GM19395 (cell line): ENCODE results near the gene C11orf58.

Source experiments
- ATAC-seq: cut with Tn5 transposase; IDR thresholded peaks from one replicate; pipeline ENCODE4 v1.9.1; 2021; ENCODE audit warnings: mild to moderate bottlenecking, moderate library complexity; ENCODE audit not compliant: unreplicated experiment

Gene C11orf58

DNA sequence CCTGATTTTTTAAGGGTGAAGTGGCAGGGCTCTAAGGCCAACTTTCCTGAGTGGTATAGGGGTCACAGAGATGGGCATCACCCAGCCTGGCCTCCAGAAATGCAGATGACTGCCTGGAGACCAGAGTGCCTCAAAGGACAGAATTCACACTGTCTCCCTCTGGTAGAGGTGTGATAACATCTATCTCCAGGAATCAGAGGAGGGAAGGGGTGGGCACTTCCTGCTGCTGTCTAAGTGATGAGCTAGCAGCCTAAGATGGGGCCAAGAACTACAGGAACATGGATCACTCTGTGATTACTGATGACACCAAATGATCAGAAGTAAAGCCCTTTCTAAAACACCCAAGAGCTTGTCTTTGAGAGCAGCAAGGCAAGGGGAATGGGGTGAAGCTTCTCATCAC, 61.9 kb downstream of the C11orf58 start:
- ATAC-seq, result no peak

DNA sequence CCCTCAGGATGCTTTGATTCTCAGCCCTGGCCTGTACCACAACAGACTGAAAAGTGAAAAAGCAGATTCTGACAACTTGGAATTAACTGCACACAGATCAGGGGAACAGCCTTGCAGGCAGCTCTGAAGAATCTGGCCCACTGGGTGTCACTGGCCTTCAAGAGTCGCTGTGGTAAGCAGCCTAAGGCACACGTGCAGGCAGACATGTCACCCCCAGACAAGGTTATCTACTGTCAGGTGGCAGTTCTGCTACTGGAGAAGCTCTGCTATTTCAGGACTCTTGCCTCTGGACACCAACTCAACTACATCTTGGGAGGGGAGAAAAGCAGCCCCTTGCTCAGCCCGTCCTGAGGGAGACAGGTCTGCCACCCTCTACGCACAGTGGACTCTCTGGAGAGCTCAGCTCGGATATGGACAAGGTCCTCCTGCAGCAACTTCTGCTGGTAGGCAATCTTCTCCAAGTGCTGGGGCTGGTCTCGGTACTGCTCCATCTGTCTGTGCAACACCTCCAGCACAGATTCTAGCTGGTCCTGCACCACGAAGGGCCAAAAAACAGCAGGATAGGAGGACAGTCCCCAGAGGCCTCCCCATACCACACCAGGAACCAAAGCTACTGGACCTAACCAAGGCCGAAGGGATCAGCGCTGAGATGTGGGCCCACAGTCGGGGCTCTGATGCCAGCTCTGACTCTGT, 63.0 kb downstream of the C11orf58 start:
- ATAC-seq, result no peak

DNA sequence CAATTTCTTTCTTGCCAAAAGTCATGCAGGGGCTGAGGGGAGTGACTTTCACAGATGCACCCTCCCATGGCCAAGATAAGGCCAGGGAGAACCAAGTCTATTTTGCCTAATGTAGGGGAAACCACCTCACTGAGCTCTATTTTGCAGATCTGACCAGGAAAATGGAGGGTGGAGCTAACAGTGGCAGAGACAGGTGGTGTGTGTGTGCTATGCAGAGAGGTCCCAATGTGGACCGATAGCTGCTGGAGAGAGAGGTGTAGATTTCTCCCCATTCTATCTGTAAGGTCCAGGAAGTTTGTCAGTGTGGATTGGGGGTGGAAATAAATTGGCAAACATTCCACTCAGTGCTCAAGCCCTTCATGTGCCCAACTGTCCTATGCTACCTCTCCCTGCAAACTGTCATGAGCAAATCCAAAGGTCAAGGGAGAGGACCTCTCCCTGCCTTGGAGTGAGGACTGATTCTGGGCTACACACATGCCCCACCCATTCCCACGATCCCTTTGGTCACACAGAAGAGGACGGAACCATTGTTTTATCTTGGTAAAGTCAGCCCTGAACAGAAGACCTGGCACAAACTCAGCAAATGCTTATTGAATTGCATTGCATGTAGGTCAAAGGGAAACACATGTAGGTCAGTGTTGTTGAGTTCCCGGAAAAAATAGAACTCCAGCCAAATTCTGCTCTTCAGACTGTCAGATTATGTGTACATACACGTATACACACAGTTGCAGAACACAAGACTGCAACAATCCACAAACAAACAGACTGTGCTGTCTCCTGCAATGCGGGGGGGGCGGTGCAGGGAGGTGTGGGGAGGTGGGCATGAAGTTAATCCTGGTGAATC, 65.9 kb downstream of the C11orf58 start:
- ATAC-seq, result no peak

DNA sequence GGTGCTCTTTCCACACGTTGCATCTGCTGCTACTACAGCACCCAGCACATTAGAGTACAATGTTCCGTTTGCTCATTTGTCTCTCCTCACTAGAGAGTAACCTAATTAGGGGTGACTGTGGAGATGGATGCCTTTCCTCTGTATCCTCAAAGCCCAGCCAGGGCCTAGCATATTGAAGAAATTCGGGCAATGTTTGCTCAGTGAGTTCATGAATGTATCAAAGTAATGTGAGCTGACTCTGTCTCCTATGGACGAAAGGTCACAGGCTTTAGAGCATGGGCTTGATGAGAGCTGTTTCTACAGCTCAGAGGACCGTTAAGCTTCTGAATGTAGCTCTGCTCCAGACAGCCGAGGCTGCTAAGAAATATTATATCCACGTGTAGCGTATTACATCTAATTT, 67.5 kb downstream of the C11orf58 start:
- ATAC-seq, result no peak

DNA sequence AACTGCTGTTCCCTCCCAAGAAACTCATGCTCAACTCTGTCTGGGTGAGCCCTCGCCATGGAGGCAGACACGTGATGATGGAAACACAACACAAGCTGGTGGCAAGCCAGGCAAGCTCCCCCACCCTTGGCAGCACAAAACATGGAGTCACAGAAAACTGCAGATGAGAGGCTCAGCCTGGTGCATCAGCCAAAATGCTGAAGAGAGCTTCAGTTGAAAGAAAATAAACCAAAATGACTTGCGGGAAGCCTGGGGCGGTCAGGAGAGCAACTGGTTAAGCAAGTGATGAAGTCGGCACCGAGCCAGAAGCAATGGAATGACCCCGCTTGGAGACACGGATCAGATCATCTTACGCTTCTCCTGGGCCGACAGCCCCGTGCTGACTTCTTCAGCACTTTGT, 68.3 kb downstream of the C11orf58 start:
- no peak for ATAC-seq

DNA sequence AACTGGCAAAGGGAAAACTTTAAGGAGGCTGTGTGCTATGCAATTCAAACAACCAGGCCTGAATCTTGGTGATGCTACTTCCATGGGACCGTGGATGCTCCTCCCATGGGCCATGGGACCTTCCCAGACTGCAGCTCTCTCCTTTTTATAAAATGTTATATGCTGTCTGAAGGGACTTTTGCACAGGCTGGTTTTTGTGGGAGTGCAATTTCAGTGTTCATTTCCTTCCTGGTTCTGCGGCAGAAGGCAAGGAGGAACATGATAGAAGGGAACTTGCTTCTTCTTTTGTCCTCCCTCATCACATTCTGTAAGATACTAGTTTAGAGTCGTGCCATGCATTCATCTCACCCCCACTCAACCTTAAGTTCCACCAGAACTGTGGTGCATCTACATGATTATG, 68.9 kb downstream of the C11orf58 start:
- ATAC-seq, result no peak
